Measurements from ENCODE around the gene TNNI3. TPM values are rescaled to one million over a fixed set of nuclear protein-coding genes. Genes with fewer than 3 reads are reported as not detected.
A peak's percentile ranks its signal among the peaks of the same experiment; 100 is the strongest.
"Not testable (repeated sequence)": the region's sequence is repeated elsewhere in the genome, so short reads cannot be mapped to it uniquely, and the experiment has no call there.

Gene TNNI3
- total RNA-seq (0.41 TPM), polyA plus RNA-seq (ENCODE audit: insufficient read depth, low read depth, low replicate concordance) (1.7 TPM)
- long read RNA-seq, donor 1, partial matches to known transcripts, result 0 of 7 reads
- long read RNA-seq, donor 1, other reads (novel, unspliced or antisense), result 0 of 7 reads
- long read RNA-seq, donor 2, partial matches to known transcripts, result 0 of 5 reads
- long read RNA-seq, donor 2, other reads (novel, unspliced or antisense), result 0 of 5 reads
- long read RNA-seq, donor 3, partial matches to known transcripts, result 0 of 4 reads
- long read RNA-seq, donor 3, other reads (novel, unspliced or antisense), result 0 of 4 reads
- long read RNA-seq, donor 4, partial matches to known transcripts, result 0 of 3 reads
- long read RNA-seq, donor 4, other reads (novel, unspliced or antisense), result 0 of 3 reads
- long read RNA-seq, donor 5, result 0 reads
- long read RNA-seq, donor 6, transcript TNNI3-208 (2 exons, 525 nt), result major isoform, 6 of 13 reads
- long read RNA-seq, donor 6, partial matches to known transcripts, result 0 of 13 reads
- long read RNA-seq, donor 6, other reads (novel, unspliced or antisense), result 0 of 13 reads
- long read RNA-seq, donor 7, result 0 reads
- long read RNA-seq, donor 8, partial matches to known transcripts, result 0 of 5 reads
- long read RNA-seq, donor 8, other reads (novel, unspliced or antisense), result 0 of 5 reads
- long read RNA-seq, donor 9, partial matches to known transcripts, result 0 of 1 reads
- long read RNA-seq, donor 9, other reads (novel, unspliced or antisense), result 0 of 1 reads
- long read RNA-seq, donor 10, partial matches to known transcripts, result 0 of 1 reads
- long read RNA-seq, donor 10, other reads (novel, unspliced or antisense), result 0 of 1 reads

DNA sequence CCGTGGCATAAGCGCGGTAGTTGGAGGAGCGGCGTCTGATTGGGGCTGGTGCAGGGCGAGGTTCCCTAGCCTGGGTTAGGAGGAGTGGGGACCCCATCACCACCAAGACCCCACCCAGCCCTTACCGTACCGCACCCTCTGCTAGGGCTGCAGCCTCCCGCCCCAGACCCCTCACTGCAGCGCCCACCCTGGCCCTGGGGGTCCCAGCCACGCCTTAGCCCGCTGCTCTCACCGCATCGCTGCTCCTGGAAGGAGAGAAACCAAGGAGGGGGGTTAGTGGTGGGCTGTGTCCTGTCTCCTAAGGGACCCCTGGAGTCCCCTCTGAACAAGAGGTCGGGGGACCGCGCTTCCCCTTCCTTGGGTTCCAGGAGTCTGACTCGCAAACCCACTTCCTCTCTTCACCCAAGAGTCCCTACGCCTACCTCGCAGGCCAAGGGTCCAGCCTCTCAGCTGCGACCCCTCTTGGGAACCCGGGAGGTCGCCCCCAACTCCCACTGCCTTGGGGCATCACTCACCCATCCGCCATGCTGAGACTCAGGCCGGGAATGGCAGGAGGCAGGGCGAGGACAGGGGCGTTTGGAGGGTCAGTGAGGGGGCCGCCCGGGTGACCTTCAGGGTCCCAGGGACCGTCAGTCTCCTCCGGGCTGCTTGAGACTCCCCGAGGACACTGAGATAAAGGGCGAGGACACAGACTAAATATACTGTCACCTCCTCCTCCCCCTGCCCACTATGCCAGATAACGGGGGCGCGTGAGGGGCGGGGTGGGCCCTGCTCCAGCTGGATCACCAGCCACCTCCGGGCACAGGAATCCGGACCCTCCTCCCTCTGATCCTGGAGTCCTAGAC, at the start of gene TNNI3:
TNNI3 (minus strand) TSS at position 669 of the 845 bp plus-strand sequence; CDS start at position 526, 143 bp downstream.
- peak in 1 of 5 donors; percentile 61 for DNase-seq

DNA sequence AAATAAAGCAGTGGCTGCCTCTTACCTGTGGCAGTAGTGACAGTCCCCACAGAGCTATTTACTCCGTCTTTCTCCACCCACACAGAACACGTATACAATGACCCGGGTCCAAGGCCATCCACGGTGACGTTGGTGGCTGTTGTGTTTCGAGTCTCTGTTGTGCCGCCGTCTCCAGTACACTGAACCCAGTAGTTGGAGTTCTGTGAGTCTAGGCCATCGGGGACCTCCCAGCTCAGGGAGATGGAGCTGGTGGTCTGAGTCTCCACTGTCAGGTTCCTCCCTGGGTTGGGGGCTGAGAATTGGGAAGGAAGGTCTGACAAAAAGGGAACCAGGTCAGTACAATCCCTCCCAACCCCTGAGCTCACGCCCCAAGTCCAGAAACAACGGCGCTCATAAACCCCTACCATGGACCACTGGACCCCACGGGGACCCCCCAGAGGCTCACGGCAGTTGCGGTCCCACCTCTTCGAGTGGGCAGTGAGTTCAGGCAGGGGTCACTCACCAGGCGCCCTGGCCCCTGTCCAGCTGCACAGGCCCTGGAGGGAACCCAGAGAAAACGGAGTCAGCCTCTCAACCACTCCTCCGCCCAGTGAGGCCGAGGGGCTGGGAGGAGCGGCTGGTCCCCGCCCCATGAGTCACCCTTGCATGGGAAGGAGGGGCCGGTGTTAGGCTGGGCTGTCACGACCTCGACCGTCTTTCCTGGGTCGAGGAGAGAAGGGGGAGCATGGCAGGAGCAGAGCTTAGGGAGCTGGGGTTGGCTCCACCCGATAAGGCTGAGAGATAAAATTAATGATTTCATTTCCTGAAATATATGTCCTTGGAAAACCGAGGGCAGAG, 49.4 kb upstream of the TNNI3 start:
- H3K4me3 ChIP-seq (ENCODE audit: low read length in 3 of 3), result no peak overlapping the region
- no peaks in the 10 kb centered on the region for H3K36me3 ChIP-seq (ENCODE audit: control insufficient read depth in 2 of 3, insufficient read depth in 3 of 3, low read length in 3 of 3)
- H3K27ac ChIP-seq (ENCODE audit: low read depth in 2 of 2, low read length in 2 of 2), result no peak overlapping the region
- TF ChIP-seq, protein P1, sequence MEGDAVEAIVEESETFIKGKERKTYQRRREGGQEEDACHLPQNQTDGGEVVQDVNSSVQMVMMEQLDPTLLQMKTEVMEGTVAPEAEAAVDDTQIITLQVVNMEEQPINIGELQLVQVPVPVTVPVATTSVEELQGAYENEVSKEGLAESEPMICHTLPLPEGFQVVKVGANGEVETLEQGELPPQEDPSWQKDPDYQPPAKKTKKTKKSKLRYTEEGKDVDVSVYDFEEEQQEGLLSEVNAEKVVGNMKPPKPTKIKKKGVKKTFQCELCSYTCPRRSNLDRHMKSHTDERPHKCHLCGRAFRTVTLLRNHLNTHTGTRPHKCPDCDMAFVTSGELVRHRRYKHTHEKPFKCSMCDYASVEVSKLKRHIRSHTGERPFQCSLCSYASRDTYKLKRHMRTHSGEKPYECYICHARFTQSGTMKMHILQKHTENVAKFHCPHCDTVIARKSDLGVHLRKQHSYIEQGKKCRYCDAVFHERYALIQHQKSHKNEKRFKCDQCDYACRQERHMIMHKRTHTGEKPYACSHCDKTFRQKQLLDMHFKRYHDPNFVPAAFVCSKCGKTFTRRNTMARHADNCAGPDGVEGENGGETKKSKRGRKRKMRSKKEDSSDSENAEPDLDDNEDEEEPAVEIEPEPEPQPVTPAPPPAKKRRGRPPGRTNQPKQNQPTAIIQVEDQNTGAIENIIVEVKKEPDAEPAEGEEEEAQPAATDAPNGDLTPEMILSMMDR (IDR thresholded peaks at IDR 0.05; ENCODE audit: borderline replicate concordance, extremely low read depth, insufficient read depth), result no peak
- peak; percentile 50 to 96 (median 72) for DNase-seq
- H3K9ac ChIP-seq (ENCODE audit: low read length in 3 of 3), result no peak overlapping the region
- FAIRE-seq, result no peak
- intact Hi-C loops (cut with DNase I), result no loop called here
- no peaks in the 10 kb centered on the region for H3K9me3 ChIP-seq (ENCODE audit: control insufficient read depth in 2 of 3, insufficient read depth in 1 of 3, low read length in 3 of 3)
- no peaks in the 10 kb centered on the region for H3K27me3 ChIP-seq (ENCODE audit: control insufficient read depth, insufficient read depth, low read length)
- no peaks in the 10 kb centered on the region for H3K4me1 ChIP-seq (ENCODE audit: control insufficient read depth in 2 of 3, insufficient read depth in 2 of 3, low read depth in 1 of 3, low read length in 3 of 3)

More for the DNA sequence above, at the start of gene TNNI3:
- H3K4me1 ChIP-seq (ENCODE audit: control insufficient read depth in 2 of 3, insufficient read depth in 2 of 3, low read depth in 1 of 3, low read length in 3 of 3), result no peaks in the 10 kb centered on the region
- no peaks in the 10 kb centered on the region for H3K9me3 ChIP-seq (ENCODE audit: control insufficient read depth in 2 of 3, insufficient read depth in 1 of 3, low read length in 3 of 3)
- TF ChIP-seq, protein P1 (IDR thresholded peaks at IDR 0.05; ENCODE audit: borderline replicate concordance, extremely low read depth, insufficient read depth), result no peak
- H3K36me3 ChIP-seq (ENCODE audit: control insufficient read depth in 2 of 3, insufficient read depth in 3 of 3, low read length in 3 of 3), result no peaks in the 10 kb centered on the region
- no peak within 1 kb of the TSS for H3K4me3 ChIP-seq (ENCODE audit: low read length in 3 of 3)
- H3K9ac ChIP-seq (ENCODE audit: low read length in 3 of 3), result no peak within 1 kb of the TSS
- peaks cover 4% of the 10 kb centered on the region for H3K27me3 ChIP-seq (ENCODE audit: control insufficient read depth, insufficient read depth, low read length)
- no peak within 1 kb of the TSS for H3K27ac ChIP-seq (ENCODE audit: low read depth in 2 of 2, low read length in 2 of 2)
- no peak for FAIRE-seq
- intact Hi-C loops (cut with DNase I), result loop anchor here (10.0 kb wide), 1 partner anchor 268 kb away; no protein-coding TSS in a partner anchor

DNA sequence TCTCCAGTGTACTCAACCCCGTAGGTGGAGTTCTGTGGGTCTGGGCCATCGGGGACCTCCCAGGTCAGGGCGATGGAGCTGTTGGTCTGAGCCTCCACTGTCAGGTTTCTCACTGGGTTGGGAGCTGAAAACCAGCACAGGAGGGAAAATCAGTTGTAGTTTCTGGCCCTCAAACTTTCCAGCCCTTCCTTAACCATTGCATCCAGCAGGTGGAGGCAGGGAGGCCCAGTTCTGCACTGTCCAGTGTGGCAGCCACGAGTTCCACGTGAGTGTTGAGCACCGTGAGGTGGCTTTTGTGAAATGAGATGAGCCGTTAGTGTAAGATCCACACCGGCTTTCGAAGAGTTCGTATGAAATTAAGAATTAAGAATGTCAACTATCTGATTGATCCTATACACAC, 44.7 kb upstream of the TNNI3 start:
- H3K9me3 ChIP-seq (ENCODE audit: control insufficient read depth in 2 of 3, insufficient read depth in 1 of 3, low read length in 3 of 3); H3K27me3 ChIP-seq (ENCODE audit: control insufficient read depth, insufficient read depth, low read length); H3K36me3 ChIP-seq (ENCODE audit: control insufficient read depth in 2 of 3, insufficient read depth in 3 of 3, low read length in 3 of 3); FAIRE-seq; H3K9ac ChIP-seq (ENCODE audit: low read length in 3 of 3); DNase-seq; H3K27ac ChIP-seq (ENCODE audit: low read depth in 2 of 2, low read length in 2 of 2); H3K4me1 ChIP-seq (ENCODE audit: control insufficient read depth in 2 of 3, insufficient read depth in 2 of 3, low read depth in 1 of 3, low read length in 3 of 3); intact Hi-C loops (cut with DNase I); H3K4me3 ChIP-seq (ENCODE audit: low read length in 3 of 3): not testable (repeated sequence)
